Measurements from ENCODE around the gene TXN2. TPM values are rescaled to one million over a fixed set of nuclear protein-coding genes. Genes with fewer than 3 reads are reported as not detected.
"Not testable (repeated sequence)": the region's sequence is repeated elsewhere in the genome, so short reads cannot be mapped to it uniquely, and the experiment has no call there.

The TXN2 gene
- total RNA-seq, 1 donor from 2014 or later: 94.0 TPM

DNA sequence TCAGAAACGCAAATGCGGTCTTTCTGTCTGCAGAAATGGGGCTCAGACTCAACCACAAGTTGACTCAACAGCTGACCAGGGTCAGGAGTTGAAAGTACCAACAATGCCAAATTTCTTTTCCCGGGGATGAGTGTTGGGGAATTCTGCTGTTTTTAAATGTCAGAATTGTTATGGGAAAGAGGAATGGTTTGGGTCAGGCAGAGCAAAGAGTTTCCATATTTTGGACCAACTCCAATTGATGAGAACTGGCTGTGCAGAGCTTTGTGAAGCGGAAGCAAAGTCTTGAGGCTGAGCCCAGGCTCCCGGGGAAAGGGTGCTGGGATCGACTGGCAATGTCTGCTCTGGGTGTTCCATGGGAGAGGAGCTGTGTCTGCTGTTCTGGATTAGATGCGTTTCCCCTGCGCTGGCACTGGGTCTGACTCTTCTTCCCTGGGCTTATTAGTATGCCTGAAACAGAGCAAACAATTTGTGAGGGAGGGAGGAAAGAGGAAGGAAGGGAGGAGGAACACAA lies 36.2 kb downstream of the TXN2 start:
- peaks cover 17% of the 10 kb centered on the region for H3K4me1 Mint-ChIP-seq (ENCODE audit: low read depth)
- no peaks in the 10 kb centered on the region for H3K36me3 Mint-ChIP-seq (ENCODE audit: low read depth)
- no peak overlapping the region for H3K4me3 Mint-ChIP-seq (ENCODE audit: low read depth)
- intact Hi-C loops (cut with micrococcal nuclease): no loop called here
- DNase-seq (ENCODE audit: low spot score): no peak
- no peak overlapping the region for H3K27ac Mint-ChIP-seq
- H3K27me3 Mint-ChIP-seq (ENCODE audit: low read depth): no peaks in the 10 kb centered on the region
- H3K9me3 Mint-ChIP-seq: no peaks in the 10 kb centered on the region

DNA sequence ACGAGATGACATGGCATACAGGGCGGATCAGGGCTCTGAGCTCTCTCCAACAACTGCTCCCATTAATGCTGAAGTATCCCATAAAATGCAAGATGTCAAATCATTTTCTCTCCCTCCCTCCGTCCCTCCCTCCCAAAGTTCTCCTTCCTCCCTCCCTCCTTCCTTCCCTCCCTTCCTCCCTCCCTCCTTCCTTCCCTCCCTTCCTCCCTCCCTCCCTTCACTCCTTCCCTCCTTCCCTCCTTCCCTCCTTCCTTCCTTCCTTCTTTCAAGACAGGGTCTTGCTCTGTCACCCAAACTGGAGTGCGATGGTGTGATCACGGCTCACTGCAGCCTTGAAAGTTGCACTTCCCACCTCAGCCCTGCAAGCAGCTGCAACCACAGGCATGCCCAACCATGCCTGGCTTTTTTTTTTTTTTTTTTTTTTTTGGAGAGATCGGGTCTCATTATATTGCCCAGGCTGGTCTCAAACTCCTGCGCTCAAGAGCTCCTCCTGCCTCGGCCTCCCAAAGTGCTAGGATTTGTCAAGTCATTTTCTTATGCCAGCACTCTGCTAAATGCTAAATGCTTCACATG lies 38.2 kb downstream of the TXN2 start:
- H3K9me3 Mint-ChIP-seq: no peaks in the 10 kb centered on the region
- no peaks in the 10 kb centered on the region for H3K36me3 Mint-ChIP-seq (ENCODE audit: low read depth)
- no peak overlapping the region for H3K27ac Mint-ChIP-seq
- DNase-seq (ENCODE audit: low spot score): no peak
- intact Hi-C loops (cut with micrococcal nuclease): no loop called here
- H3K4me1 Mint-ChIP-seq (ENCODE audit: low read depth): peaks cover 21% of the 10 kb centered on the region
- H3K4me3 Mint-ChIP-seq (ENCODE audit: low read depth): no peak overlapping the region
- no peaks in the 10 kb centered on the region for H3K27me3 Mint-ChIP-seq (ENCODE audit: low read depth)

DNA sequence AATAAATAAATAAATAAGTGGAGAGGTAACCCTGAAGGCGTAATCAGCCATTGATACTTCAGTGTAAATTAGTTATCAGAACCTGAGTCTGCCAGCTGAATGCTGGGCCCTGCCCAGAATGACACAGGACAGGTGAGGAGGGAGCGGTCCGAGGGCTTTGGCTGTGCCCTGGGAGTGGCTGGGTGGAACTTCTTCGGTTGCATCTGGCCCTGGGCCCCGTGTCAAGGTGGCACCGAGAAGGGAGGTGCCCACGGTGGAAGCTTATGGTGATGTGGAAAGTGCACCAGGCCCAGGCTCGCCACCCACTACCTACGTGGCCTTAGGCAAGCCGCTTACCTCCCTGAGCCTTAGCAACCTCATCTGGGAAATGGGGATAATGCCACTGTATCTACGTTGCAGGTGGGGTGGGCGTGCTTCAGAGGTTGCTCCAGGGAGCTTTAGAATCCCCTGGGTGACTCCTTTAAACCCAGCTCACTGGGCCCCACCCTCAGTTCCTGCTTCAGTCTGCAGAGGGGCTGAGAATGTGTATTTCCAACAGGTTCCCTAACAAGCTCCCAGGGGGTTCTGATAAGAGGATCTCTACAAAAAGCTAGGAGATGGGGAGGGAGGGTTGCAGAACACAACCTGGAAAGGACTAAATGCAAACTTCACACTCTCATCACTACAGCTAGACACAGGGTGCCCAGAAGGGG lies 38.8 kb downstream of the TXN2 start:
- Mint-ChIP-seq H3K4me3 (ENCODE audit: low read depth) (no peak overlapping the region), H3K27ac (no peak overlapping the region), H3K27me3 (ENCODE audit: low read depth) (no peaks in the 10 kb centered on the region), H3K36me3 (ENCODE audit: low read depth) (no peaks in the 10 kb centered on the region), H3K9me3 (no peaks in the 10 kb centered on the region), H3K4me1 (ENCODE audit: low read depth) (peaks cover 19% of the 10 kb centered on the region)
- DNase-seq (ENCODE audit: low spot score): no peak
- intact Hi-C loops (cut with micrococcal nuclease): no loop called here

DNA sequence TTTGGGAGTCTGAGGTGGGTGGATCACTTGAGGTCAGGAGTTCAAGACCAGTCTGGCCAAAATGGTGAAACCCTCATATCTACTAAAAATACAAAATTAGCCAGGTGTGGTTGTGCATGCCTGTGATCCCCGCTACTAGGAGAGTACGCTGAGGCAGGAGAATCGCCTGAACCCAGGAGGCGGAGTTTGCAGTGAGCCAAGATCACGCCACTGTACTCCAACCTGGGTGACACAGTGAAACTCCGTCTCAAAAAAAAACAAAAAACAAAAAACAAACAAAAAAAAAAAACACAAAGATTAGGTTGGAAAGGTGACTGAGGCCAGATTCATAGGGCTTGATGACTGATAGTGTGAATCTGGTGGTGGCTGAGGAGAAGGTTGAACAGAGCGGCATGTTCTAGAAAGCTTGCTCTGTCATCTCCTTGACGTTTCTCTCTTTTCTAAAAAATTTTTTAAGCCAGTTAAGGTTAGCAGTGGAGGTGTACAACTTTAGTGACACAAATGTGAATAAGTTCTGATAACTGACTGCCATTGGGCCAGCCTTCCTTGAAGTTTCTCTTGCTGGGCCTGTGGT lies 40.9 kb downstream of the TXN2 start:
- no peaks in the 10 kb centered on the region for H3K9me3 Mint-ChIP-seq
- no peaks in the 10 kb centered on the region for H3K36me3 Mint-ChIP-seq (ENCODE audit: low read depth)
- peaks cover 26% of the 10 kb centered on the region for H3K4me1 Mint-ChIP-seq (ENCODE audit: low read depth)
- no peaks in the 10 kb centered on the region for H3K27me3 Mint-ChIP-seq (ENCODE audit: low read depth)
- no peak for DNase-seq (ENCODE audit: low spot score)
- no peak overlapping the region for H3K4me3 Mint-ChIP-seq (ENCODE audit: low read depth)
- peak overlapping the region; percentile 49 for H3K27ac Mint-ChIP-seq
- intact Hi-C loops (cut with micrococcal nuclease): loop anchor here (1.0 kb wide), 1 partner anchor 11 kb away; no protein-coding TSS in a partner anchor

DNA sequence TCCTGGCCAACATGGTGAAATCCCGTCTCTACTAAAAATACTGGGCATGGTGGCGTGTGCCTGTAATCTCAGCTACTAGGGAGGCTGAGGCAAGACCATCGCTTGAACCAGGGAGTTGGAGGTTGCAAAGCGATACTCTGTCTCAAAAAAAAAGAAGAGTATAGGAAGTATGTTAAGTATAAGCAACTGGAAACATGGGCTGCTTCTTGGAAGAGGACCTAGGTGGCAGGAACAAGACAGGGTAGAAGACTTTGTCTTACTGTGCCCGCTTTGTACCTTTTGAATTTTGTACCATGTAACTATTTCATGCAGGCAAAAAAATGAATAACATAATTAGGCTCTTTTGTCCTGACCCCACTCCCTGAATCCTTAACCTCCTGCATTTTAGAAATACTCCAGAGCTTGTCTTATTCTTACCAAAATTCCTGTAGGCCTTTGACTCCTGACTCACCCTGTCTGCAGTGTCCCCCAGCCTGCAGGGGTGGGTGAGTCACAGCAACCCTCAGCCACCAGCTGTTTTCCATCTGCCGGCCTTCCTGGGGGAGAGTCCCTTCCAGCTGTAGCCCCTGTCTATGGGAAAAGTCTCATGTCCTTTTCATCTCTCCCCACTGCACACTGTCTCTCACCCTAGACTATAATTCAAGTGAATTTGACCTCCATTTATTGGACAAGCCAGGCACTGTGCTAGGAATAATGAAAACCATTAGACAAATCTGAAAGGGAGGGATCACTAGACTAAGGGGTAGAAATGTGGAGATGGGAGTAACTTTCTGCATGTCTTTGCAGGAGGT lies 41.8 kb downstream of the TXN2 start:
- H3K9me3 Mint-ChIP-seq: no peaks in the 10 kb centered on the region
- H3K36me3 Mint-ChIP-seq (ENCODE audit: low read depth): no peaks in the 10 kb centered on the region
- H3K4me1 Mint-ChIP-seq (ENCODE audit: low read depth): peaks cover 33% of the 10 kb centered on the region
- no peak overlapping the region for H3K4me3 Mint-ChIP-seq (ENCODE audit: low read depth)
- peak overlapping the region; percentile 4 for H3K27ac Mint-ChIP-seq
- intact Hi-C loops (cut with micrococcal nuclease): loop anchor here (1.0 kb wide), 1 partner anchor 12 kb away; no protein-coding TSS in a partner anchor
- DNase-seq (ENCODE audit: low spot score): no peak
- no peaks in the 10 kb centered on the region for H3K27me3 Mint-ChIP-seq (ENCODE audit: low read depth)

DNA sequence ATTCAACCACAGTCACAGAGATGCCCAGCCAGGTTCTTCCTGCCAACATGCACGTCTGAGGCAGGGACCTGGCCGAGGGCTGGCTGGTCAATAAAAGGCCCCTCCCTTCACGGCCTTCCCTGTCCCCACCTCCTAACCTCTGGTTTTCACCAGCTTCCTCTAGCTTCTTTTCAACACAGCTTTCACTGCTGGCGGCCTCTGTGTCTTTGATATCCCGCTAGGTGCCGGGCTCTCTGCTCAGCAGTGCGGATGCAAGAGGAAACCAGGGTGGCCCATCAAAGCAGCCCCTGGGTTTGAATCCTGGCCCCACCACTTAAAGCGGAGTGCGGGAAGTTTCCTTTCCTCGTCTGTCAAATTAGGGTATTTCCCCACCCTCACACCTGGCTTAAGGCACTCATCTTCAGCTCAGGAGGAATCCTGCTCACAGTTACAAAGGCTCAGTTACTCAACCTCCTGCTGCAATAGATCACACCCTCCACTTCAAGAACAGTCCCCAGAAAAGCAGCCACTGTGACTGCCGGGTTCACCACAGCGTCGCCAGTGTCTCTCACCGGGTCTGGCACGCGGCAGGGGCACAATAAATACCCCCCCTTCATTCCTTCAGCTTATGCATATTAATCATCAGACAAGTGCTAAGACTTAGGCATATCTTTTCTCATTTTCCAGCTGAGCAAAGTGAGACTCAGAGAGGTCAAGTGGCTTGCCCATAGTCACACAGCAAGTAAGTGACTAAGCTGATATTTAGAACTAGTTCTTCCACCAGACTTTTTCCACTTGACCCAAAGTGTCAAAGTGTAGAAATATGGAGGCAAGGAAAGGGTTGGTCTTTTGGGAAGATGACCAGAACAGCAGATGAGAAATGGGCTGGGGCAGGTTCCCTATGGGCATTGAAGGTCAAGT lies 45.7 kb downstream of the TXN2 start:
- DNase-seq (ENCODE audit: low spot score): peak; percentile 24
- Mint-ChIP-seq H3K9me3 (no peaks in the 10 kb centered on the region), H3K27ac (peak overlapping the region; percentile 87), H3K27me3 (ENCODE audit: low read depth) (no peaks in the 10 kb centered on the region), H3K4me1 (ENCODE audit: low read depth) (peaks cover 31% of the 10 kb centered on the region), H3K4me3 (ENCODE audit: low read depth) (peak overlapping the region; percentile 47), H3K36me3 (ENCODE audit: low read depth) (no peaks in the 10 kb centered on the region)
- intact Hi-C loops (cut with micrococcal nuclease): loop anchor here (2.0 kb wide), 1 partner anchor 13 kb away; no protein-coding TSS in a partner anchor

DNA sequence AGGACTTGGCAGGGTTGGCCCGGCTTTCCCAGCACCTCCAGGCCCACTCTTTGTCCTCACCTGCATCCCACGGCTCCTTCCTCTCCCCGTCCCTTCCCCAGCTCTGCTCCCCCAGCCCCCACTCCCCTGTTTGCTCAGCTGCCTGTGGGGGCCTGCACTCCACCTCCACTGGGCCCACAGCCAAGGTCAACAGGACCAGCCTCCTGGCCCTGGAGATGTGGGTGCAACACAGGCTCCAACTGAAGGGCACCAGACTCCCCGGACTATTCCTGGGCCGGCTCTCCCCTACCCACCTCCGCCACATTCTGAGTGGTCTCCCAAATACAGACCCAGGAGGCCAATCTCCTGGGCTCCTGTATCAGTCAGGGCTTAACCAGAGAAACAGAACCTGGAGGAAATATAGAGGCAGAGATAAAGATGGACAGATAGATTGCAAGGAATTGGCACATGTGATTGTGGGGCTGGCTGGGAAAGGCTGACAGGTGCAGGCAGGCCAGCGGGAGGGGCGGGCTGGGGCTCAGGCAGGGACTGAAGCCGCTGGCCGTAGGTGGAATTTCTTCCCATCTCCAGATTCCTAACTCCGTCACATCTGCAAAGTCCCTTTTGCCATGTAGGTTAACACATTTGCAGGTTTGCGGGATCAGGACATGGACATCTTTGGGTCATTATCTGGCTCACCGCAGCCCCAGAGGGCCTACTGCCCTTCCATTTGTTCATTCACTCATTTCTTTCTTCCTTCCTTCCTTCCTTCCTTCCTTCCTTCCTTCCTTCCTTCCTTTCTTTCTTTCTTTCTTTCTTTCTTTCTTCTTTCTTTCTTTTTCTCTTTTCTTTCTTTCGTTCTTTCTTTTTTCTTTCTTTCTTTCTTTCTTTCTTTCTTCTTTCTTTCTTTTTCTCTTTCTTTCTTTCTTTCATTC lies 47.9 kb downstream of the TXN2 start:
- Mint-ChIP-seq H3K4me1 (ENCODE audit: low read depth) (peaks cover 20% of the 10 kb centered on the region), H3K9me3 (no peaks in the 10 kb centered on the region), H3K36me3 (ENCODE audit: low read depth) (no peaks in the 10 kb centered on the region), H3K27me3 (ENCODE audit: low read depth) (no peaks in the 10 kb centered on the region), H3K27ac (no peak overlapping the region), H3K4me3 (ENCODE audit: low read depth) (no peak overlapping the region)
- intact Hi-C loops (cut with micrococcal nuclease): loop anchor here (2.0 kb wide), 1 partner anchor 15 kb away; no protein-coding TSS in a partner anchor
- DNase-seq (ENCODE audit: low spot score): no peak

DNA sequence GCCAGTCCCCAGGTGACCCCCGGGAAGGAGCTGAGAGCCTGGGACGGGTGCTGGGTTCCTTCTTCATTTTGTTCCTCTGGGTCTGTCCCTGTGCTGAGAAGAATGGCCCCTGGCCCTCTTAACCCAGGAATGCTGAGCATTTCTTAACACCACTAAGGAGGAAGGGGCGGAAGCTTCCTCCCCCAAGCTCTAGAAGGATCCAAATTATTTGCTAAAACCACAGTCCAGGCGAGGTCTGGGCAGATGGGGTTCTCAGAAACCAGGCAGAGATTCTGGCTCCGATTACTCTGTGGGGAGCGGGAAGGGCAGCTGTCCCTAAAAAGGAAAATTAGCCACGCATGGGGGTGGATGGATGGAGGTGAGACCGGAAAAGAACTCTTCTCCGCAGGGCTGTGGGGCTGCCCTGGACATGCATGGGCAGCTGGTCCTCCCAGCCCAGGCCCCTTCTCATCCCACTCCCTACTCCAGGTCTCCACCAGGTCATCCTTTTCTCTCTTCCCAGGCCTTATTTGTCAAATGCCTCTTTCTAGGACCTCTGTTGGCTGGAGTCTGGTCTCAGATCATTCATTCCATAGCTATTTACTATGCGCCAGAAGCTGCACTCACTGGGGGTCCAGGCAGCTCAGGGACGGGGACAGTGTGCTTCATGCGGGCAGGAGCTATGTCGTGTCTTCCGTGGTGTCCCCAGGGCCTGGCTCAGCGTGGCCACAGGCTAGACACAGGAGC lies 48.7 kb downstream of the TXN2 start:
- Mint-ChIP-seq H3K27ac (no peak overlapping the region), H3K9me3 (no peaks in the 10 kb centered on the region), H3K36me3 (ENCODE audit: low read depth) (no peaks in the 10 kb centered on the region), H3K27me3 (ENCODE audit: low read depth) (no peaks in the 10 kb centered on the region), H3K4me1 (ENCODE audit: low read depth) (peaks cover 20% of the 10 kb centered on the region), H3K4me3 (ENCODE audit: low read depth) (no peak overlapping the region)
- no peak for DNase-seq (ENCODE audit: low spot score)
- intact Hi-C loops (cut with micrococcal nuclease): no loop called here

DNA sequence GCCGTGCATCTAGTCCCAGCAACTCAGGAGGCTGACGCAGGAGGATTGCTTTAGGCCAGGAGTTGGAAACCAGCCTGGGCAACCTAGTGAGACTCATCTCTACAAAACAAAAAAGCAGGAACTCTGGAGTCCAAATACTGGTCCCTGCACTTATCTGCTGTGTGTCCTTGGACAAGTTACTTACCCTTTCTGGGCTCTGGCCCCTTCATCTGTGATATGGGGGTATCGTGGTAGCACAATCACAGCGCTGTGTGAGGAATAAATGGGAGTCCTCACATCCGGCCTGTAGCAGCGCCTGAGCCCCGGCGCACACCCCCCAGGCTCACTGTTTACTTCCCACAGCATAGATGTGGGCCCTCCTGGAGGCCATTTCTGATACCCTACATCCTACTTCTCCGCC lies 49.5 kb downstream of the TXN2 start:
- H3K4me1 Mint-ChIP-seq (ENCODE audit: low read depth): peaks cover 20% of the 10 kb centered on the region
- DNase-seq (ENCODE audit: low spot score): no peak
- no peak overlapping the region for H3K27ac Mint-ChIP-seq
- no peaks in the 10 kb centered on the region for H3K27me3 Mint-ChIP-seq (ENCODE audit: low read depth)
- intact Hi-C loops (cut with micrococcal nuclease): no loop called here
- no peaks in the 10 kb centered on the region for H3K9me3 Mint-ChIP-seq
- no peaks in the 10 kb centered on the region for H3K36me3 Mint-ChIP-seq (ENCODE audit: low read depth)
- H3K4me3 Mint-ChIP-seq (ENCODE audit: low read depth): no peak overlapping the region

DNA sequence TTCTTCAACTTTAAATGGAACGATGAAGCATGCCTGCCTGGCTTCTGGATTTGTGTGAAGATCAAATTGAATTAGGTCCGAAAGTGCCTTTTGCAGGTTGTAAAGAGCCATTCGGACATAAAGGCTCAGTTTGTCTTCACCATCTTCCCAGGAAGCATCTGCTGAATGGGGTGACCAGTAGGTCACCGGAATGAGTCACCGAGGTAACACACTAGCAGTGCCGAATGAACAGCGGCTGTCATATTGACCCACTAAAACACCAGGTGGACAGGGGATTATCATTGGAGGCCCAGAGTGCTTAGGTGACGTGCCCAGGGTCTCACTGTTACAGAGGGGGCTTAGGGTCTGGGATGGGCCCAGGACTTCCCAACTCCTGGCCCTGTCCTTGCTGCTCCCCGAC lies 50.6 kb downstream of the TXN2 start:
- peaks cover 15% of the 10 kb centered on the region for H3K4me1 Mint-ChIP-seq (ENCODE audit: low read depth)
- no peak overlapping the region for H3K4me3 Mint-ChIP-seq (ENCODE audit: low read depth)
- no peak for DNase-seq (ENCODE audit: low spot score)
- H3K9me3 Mint-ChIP-seq: no peaks in the 10 kb centered on the region
- H3K27ac Mint-ChIP-seq: no peak overlapping the region
- intact Hi-C loops (cut with micrococcal nuclease): no loop called here
- no peaks in the 10 kb centered on the region for H3K36me3 Mint-ChIP-seq (ENCODE audit: low read depth)
- H3K27me3 Mint-ChIP-seq (ENCODE audit: low read depth): no peaks in the 10 kb centered on the region

DNA sequence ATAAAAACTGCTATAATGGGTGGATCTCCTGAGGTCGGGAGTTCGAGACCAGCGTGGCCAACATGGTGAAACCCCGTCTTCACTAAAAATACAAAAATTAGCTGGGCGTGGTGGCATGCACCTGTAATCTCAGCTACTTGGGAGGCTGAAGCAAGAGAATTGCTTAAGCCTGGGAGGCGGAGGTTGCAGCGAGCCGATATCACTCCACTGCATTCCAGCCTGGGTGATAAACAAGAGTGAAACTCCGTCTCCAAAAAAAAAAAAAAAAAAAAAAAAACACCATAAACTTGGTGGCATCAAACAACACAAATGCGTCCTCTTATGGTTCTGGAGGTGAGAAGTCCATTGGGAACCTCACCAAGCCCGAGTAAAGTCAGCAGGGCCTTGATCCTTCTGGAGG lies 53.5 kb downstream of the TXN2 start:
- H3K4me3 Mint-ChIP-seq (ENCODE audit: low read depth); H3K27me3 Mint-ChIP-seq (ENCODE audit: low read depth); H3K27ac Mint-ChIP-seq; intact Hi-C loops (cut with micrococcal nuclease); DNase-seq (ENCODE audit: low spot score); H3K9me3 Mint-ChIP-seq; H3K36me3 Mint-ChIP-seq (ENCODE audit: low read depth): not testable (repeated sequence)
- H3K4me1 Mint-ChIP-seq (ENCODE audit: low read depth): peaks cover 18% of the 10 kb centered on the region
